ENCODE results near the gene CEMIP2. TPM values are rescaled to one million over a fixed set of nuclear protein-coding genes. Genes with fewer than 3 reads are reported as not detected.

The CEMIP2 gene
- total and polyA plus RNA-seq, 2 of the 13 experiments (the other 11 are each of a cell fraction or from before 2014, with no cell fraction given) = 94.3 to 128 TPM

DNA sequence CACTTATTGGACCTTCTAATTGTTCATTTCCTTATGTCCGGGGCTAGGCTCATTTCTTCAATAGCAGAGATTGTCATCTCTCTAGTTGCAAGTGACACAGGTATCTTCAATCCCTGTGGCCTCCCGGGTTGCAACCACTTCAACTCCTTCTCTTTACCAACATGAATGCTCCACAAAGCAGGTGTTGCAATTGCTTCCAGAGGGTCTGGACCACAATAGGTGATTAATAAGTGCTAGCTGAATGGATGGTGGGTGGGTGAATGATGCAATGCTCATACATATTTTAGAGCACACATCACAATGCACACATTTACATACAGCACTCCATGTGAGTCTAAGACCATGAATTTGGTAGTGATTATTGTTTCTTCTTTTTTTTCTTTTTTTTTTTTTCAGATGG lies 2.6 kb downstream of the CEMIP2 start (continued):
- no peak for TF ChIP-seq KDM3A (CRISPR knock-in tag; IDR thresholded peaks at IDR 0.05; ENCODE audit: low read depth)
- TF ChIP-seq ARNTL (CRISPR knock-in tag; IDR thresholded peaks at IDR 0.05) = no peak
- TF ChIP-seq MAFK (conservative IDR thresholded peaks at IDR 0.05 in 1 of 2, IDR thresholded peaks at IDR 0.05 in 1 of 2; ENCODE audit: low read length in 2 of 2) = no peak
- no peak for TF ChIP-seq PITX1 (CRISPR knock-in tag; IDR thresholded peaks at IDR 0.05)
- TF ChIP-seq KLF13 (CRISPR knock-in tag; IDR thresholded peaks at IDR 0.05) = no peak
- TF ChIP-seq, protein P1, sequence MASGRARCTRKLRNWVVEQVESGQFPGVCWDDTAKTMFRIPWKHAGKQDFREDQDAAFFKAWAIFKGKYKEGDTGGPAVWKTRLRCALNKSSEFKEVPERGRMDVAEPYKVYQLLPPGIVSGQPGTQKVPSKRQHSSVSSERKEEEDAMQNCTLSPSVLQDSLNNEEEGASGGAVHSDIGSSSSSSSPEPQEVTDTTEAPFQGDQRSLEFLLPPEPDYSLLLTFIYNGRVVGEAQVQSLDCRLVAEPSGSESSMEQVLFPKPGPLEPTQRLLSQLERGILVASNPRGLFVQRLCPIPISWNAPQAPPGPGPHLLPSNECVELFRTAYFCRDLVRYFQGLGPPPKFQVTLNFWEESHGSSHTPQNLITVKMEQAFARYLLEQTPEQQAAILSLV (CRISPR knock-in tag; IDR thresholded peaks at IDR 0.05; ENCODE audit: borderline replicate concordance) = no peak
- TF ChIP-seq ZNF619 (CRISPR knock-in tag; IDR thresholded peaks at IDR 0.05) = no peak
- no peak for TF ChIP-seq BCL6 (CRISPR knock-in tag; IDR thresholded peaks at IDR 0.05)
- TF ChIP-seq ZNF350 (CRISPR knock-in tag; IDR thresholded peaks at IDR 0.05; ENCODE audit: borderline replicate concordance, low read depth) = no peak
- no peak for TF ChIP-seq SRF (IDR thresholded peaks at IDR 0.05; ENCODE audit: low read depth, low read length)
- no peak for TF ChIP-seq KMT2B (CRISPR knock-in tag; IDR thresholded peaks at IDR 0.05)
- TF ChIP-seq, protein P2, sequence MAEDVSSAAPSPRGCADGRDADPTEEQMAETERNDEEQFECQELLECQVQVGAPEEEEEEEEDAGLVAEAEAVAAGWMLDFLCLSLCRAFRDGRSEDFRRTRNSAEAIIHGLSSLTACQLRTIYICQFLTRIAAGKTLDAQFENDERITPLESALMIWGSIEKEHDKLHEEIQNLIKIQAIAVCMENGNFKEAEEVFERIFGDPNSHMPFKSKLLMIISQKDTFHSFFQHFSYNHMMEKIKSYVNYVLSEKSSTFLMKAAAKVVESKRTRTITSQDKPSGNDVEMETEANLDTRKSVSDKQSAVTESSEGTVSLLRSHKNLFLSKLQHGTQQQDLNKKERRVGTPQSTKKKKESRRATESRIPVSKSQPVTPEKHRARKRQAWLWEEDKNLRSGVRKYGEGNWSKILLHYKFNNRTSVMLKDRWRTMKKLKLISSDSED (CRISPR knock-in tag; IDR thresholded peaks at IDR 0.05) = no peak
- TF ChIP-seq RARG (CRISPR knock-in tag; IDR thresholded peaks at IDR 0.05; ENCODE audit: low read depth) = no peak
- TF ChIP-seq NFKB2 (CRISPR knock-in tag; IDR thresholded peaks at IDR 0.05; ENCODE audit: borderline replicate concordance) = no peak
- no peak for TF ChIP-seq CAMTA2 (CRISPR knock-in tag; IDR thresholded peaks at IDR 0.05; ENCODE audit: borderline replicate concordance)
- TF ChIP-seq ZNF672 (CRISPR knock-in tag; IDR thresholded peaks at IDR 0.05) = no peak
- TF ChIP-seq, protein P3, sequence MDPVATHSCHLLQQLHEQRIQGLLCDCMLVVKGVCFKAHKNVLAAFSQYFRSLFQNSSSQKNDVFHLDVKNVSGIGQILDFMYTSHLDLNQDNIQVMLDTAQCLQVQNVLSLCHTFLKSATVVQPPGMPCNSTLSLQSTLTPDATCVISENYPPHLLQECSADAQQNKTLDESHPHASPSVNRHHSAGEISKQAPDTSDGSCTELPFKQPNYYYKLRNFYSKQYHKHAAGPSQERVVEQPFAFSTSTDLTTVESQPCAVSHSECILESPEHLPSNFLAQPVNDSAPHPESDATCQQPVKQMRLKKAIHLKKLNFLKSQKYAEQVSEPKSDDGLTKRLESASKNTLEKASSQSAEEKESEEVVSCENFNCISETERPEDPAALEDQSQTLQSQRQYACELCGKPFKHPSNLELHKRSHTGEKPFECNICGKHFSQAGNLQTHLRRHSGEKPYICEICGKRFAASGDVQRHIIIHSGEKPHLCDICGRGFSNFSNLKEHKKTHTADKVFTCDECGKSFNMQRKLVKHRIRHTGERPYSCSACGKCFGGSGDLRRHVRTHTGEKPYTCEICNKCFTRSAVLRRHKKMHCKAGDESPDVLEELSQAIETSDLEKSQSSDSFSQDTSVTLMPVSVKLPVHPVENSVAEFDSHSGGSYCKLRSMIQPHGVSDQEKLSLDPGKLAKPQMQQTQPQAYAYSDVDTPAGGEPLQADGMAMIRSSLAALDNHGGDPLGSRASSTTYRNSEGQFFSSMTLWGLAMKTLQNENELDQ (CRISPR knock-in tag; IDR thresholded peaks at IDR 0.05; ENCODE audit: borderline replicate concordance) = no peak
- peak; percentile 48; the same call in 1 of the 2 replicates for TF ChIP-seq ATF7 (IDR thresholded peaks at IDR 0.05)
- no peak for TF ChIP-seq ATF7 (CRISPR knock-in tag; IDR thresholded peaks at IDR 0.05)
- no peak for TF ChIP-seq NR1H2 (CRISPR knock-in tag; IDR thresholded peaks at IDR 0.05; ENCODE audit: borderline replicate concordance, low read depth)
- TF ChIP-seq, protein P4, sequence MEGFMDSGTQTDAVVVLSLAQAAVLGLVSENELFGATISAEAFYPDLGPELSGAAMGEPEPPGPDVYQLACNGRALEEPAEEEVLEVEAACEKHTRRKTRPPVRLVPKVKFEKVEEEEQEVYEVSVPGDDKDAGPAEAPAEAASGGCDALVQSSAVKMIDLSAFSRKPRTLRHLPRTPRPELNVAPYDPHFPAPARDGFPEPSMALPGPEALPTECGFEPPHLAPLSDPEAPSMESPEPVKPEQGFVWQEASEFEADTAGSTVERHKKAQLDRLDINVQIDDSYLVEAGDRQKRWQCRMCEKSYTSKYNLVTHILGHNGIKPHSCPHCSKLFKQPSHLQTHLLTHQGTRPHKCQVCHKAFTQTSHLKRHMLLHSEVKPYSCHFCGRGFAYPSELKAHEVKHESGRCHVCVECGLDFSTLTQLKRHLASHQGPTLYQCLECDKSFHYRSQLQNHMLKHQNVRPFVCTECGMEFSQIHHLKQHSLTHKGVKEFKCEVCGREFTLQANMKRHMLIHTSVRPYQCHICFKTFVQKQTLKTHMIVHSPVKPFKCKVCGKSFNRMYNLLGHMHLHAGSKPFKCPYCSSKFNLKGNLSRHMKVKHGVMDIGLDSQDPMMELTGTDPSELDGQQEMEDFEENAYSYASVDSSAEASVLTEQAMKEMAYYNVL (CRISPR knock-in tag; IDR thresholded peaks at IDR 0.05; ENCODE audit: borderline replicate concordance) = no peak
- 0 out of 2 replicates have a peak, but pooled peaks have one; percentile 12 for TF ChIP-seq MED1 (CRISPR knock-in tag; IDR thresholded peaks at IDR 0.05)
- TF ChIP-seq ZNF546 (CRISPR knock-in tag; conservative IDR thresholded peaks at IDR 0.05) = no peak
- TF ChIP-seq MTF1 (CRISPR knock-in tag; IDR thresholded peaks at IDR 0.05) = no peak
- TF ChIP-seq TOPORS (CRISPR knock-in tag; IDR thresholded peaks at IDR 0.05) = no peak
- TF ChIP-seq NFRKB (IDR thresholded peaks at IDR 0.05) = no peak
- no peak for TF ChIP-seq ZNF44 (CRISPR knock-in tag; IDR thresholded peaks at IDR 0.05)
